Neural cell (in vitro differentiated cells): Measurements from ENCODE around the gene PC.

Experiments used
- CTCF ChIP-seq: fragments of 450-650 bp; IDR thresholded peaks from 2 replicates; pipeline ENCODE4 v1.5.1; 2014; ENCODE audit warnings: antibody characterized with exemption, mild to moderate bottlenecking, moderate library complexity; ENCODE audit not compliant: poor library complexity, severe bottlenecking
- RAD21 ChIP-seq: fragments of 450-650 bp; conservative IDR thresholded peaks from 2 replicates; pipeline ENCODE4 v1.6.1; 2014; ENCODE audit warnings: antibody characterized with exemption, mild to moderate bottlenecking, moderate library complexity

- TF ChIP-seq CTCF (no peak), RAD21 (no peak)
These were observed 9.7 kb upstream of the PC start for GRCh38 chr11:66967670-66968425.
